Uterus (tissue), 2 donors: ENCODE data around the gene TMEM143.

Experiments used
- CTCF ChIP-seq, 4 experiments: fragments of 200-600 bp in 2 of 4; fragments of 450-650 bp in 2 of 4; sonication (generic) in 2 of 4; IDR thresholded peaks; one replicate each; pipeline ENCODE4 v1.5.1; 2016 to 2019; ENCODE audit warnings: antibody characterized with exemption in 4 of 4, mild to moderate bottlenecking in 2 of 4, moderate library complexity in 1 of 4
- POLR2A ChIP-seq, 2 donors: fragments of 450-650 bp; IDR thresholded peaks; one replicate each; pipeline ENCODE4 v1.6.1; 2016; ENCODE audit warnings: antibody characterized with exemption in 2 of 2, mild to moderate bottlenecking in 1 of 2, moderate library complexity in 1 of 2

DNA sequence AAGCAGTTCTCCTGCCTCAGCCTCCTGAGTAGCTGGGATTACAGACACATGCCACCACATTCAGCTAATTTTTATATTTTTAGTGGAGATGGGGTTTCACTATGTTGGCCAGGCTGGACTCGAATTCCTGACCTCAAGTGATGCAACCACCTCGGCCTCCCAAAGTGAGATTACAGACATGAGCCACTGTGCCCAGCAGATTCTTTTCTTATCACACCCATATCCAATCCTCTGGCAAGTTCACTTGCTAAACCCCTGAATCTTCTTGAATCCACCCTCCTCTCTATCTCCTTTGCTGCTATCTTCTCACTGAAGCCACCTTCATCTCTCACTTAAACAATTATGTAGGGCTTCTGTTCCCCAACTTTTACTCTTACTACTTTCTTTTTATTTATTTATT lies 17.5 kb downstream of the TMEM143 start:
- TF ChIP-seq CTCF (IDR thresholded peaks at IDR 0.05) (no peak), POLR2A (IDR thresholded peaks at IDR 0.05) (no peak)
